ENCODE results near the gene PDE1C. TPM values are rescaled to one million over a fixed set of nuclear protein-coding genes. Genes with fewer than 3 reads are reported as not detected.

PDE1C gene
- total RNA-seq, 2 donors from 2014 or later: 0.26 to 0.60 TPM

DNA sequence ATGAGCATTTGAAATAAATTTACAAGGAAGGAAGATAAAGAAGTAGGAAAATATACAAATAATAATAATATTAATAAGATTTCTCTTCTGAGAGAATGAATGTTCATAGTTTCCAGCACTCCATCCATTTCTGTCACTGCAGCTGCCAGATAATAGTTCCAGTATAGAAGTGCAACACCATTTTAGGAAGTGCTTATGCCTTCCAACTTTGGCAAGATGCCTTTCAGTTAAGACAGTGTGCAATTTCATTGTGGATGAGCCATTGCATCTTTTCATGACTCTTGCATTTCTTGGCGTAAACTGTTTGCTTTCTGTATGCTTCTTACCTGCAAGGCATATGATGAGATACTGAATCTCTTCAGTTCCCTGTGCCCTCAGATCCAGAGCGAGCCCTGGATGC, 185.0 kb downstream of the PDE1C start:
- no peak for DNase-seq
- no peaks in the 10 kb centered on the region for H3K36me3 ChIP-seq (ENCODE audit: control insufficient read depth, insufficient read depth, low read length)
- H3K9me3 Mint-ChIP-seq: peaks cover 5% of the 10 kb centered on the region
- TF ChIP-seq, protein P1, sequence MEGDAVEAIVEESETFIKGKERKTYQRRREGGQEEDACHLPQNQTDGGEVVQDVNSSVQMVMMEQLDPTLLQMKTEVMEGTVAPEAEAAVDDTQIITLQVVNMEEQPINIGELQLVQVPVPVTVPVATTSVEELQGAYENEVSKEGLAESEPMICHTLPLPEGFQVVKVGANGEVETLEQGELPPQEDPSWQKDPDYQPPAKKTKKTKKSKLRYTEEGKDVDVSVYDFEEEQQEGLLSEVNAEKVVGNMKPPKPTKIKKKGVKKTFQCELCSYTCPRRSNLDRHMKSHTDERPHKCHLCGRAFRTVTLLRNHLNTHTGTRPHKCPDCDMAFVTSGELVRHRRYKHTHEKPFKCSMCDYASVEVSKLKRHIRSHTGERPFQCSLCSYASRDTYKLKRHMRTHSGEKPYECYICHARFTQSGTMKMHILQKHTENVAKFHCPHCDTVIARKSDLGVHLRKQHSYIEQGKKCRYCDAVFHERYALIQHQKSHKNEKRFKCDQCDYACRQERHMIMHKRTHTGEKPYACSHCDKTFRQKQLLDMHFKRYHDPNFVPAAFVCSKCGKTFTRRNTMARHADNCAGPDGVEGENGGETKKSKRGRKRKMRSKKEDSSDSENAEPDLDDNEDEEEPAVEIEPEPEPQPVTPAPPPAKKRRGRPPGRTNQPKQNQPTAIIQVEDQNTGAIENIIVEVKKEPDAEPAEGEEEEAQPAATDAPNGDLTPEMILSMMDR (conservative IDR thresholded peaks at IDR 0.05): no peak
- no peaks in the 10 kb centered on the region for H3K27me3 ChIP-seq (ENCODE audit: control insufficient read depth, insufficient read depth, low read length, poor library complexity, severe bottlenecking)
- H3K4me1 ChIP-seq (ENCODE audit: control insufficient read depth, insufficient read depth, low read length): no peaks in the 10 kb centered on the region
- no peak overlapping the region for H3K4me3 Mint-ChIP-seq
- H3K27me3 Mint-ChIP-seq (ENCODE audit: insufficient read depth): peaks cover 3% of the 10 kb centered on the region
- H3K4me1 Mint-ChIP-seq: no peaks in the 10 kb centered on the region
- H3K9me3 ChIP-seq (ENCODE audit: control insufficient read depth, low read length): no peaks in the 10 kb centered on the region
- no peak overlapping the region for H3K9ac ChIP-seq (ENCODE audit: extremely low read depth, low read length, poor library complexity, severe bottlenecking)
- H3K27ac ChIP-seq (ENCODE audit: low read depth, low read length): no peak overlapping the region
- no peak overlapping the region for H3K4me3 ChIP-seq (ENCODE audit: low read length)
- no peak overlapping the region for H3K27ac Mint-ChIP-seq
- 79 to 100% methylated on average over 2 of the region's 2 CpGs for WGBS, 2 experiments (ENCODE audit: insufficient coverage in 1 of 2, insufficient read length in 1 of 2)
- no peaks in the 10 kb centered on the region for H3K36me3 Mint-ChIP-seq (ENCODE audit: low read depth)

DNA sequence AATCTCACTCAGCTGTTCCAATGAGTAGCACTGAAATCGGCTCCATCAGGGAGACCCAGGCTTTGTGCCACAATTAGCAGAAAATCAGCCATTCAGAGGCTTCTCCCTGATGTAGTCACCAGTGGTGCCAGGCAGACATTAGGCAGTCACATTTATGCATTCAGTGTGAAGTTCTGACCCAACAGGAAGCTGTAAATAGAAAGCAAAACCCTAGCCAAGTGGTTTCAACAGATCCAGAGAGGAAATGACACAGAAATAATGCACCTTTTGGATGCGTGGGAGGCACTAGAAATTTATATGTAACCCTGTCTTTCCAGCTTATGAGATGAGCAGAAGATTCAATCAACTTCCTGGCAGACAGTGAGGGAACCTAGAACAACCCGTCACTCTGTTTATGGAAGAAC, 186.4 kb downstream of the PDE1C start:
- H3K27ac ChIP-seq (ENCODE audit: low read depth, low read length): no peak overlapping the region
- WGBS, 2 experiments (ENCODE audit: insufficient coverage in 1 of 2, insufficient read length in 1 of 2): 86 to 90% methylated on average over 2 to 3 of the region's 3 CpGs
- Mint-ChIP-seq H3K27me3 (ENCODE audit: insufficient read depth) (peaks cover 2% of the 10 kb centered on the region), H3K27ac (no peak overlapping the region), H3K4me1 (no peaks in the 10 kb centered on the region), H3K4me3 (no peak overlapping the region), H3K36me3 (ENCODE audit: low read depth) (no peaks in the 10 kb centered on the region), H3K9me3 (peaks cover 5% of the 10 kb centered on the region)
- H3K9ac ChIP-seq (ENCODE audit: extremely low read depth, low read length, poor library complexity, severe bottlenecking): no peak overlapping the region
- no peak for DNase-seq
- TF ChIP-seq, protein P1 (conservative IDR thresholded peaks at IDR 0.05): no peak
- H3K4me1 ChIP-seq (ENCODE audit: control insufficient read depth, insufficient read depth, low read length): no peaks in the 10 kb centered on the region
- H3K36me3 ChIP-seq (ENCODE audit: control insufficient read depth, insufficient read depth, low read length): no peaks in the 10 kb centered on the region
- no peaks in the 10 kb centered on the region for H3K27me3 ChIP-seq (ENCODE audit: control insufficient read depth, insufficient read depth, low read length, poor library complexity, severe bottlenecking)
- no peak overlapping the region for H3K4me3 ChIP-seq (ENCODE audit: low read length)
- H3K9me3 ChIP-seq (ENCODE audit: control insufficient read depth, low read length): no peaks in the 10 kb centered on the region

DNA sequence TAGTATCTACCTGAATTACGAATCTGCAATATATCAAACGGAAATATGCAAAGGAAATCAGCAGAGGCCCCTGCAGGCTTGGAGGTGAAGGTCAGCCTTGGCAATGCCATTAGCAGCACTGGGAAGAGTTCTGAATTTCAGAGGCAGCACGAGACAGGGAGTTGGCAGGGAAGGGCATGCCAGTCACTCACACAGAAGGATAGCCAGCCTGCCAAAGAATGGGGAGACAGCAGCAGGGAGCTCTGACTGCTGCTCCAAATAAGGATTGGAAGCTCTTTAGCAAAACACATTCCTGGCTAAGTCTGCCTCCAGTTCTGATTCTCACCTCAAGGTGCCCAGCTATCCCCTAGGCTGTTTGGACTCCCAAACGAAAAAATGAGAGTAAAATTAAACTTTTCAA, 188.0 kb downstream of the PDE1C start:
- Histone ChIP-seq H3K27ac (ENCODE audit: low read depth, low read length) (no peak overlapping the region), H3K36me3 (ENCODE audit: control insufficient read depth, insufficient read depth, low read length) (no peaks in the 10 kb centered on the region), H3K9me3 (ENCODE audit: control insufficient read depth, low read length) (no peaks in the 10 kb centered on the region), H3K9ac (ENCODE audit: extremely low read depth, low read length, poor library complexity, severe bottlenecking) (no peak overlapping the region), H3K27me3 (ENCODE audit: control insufficient read depth, insufficient read depth, low read length, poor library complexity, severe bottlenecking) (no peaks in the 10 kb centered on the region), H3K4me3 (ENCODE audit: low read length) (no peak overlapping the region), H3K4me1 (ENCODE audit: control insufficient read depth, insufficient read depth, low read length) (no peaks in the 10 kb centered on the region)
- Mint-ChIP-seq H3K4me3 (no peak overlapping the region), H3K36me3 (ENCODE audit: low read depth) (no peaks in the 10 kb centered on the region), H3K4me1 (no peaks in the 10 kb centered on the region), H3K9me3 (peaks cover 3% of the 10 kb centered on the region), H3K27me3 (ENCODE audit: insufficient read depth) (peaks cover 4% of the 10 kb centered on the region), H3K27ac (no peak overlapping the region)
- DNase-seq: peak; percentile 57
- WGBS, 2 experiments (ENCODE audit: insufficient coverage in 1 of 2, insufficient read length in 1 of 2): 72 to 75% methylated on average over 2 to 4 of the region's 4 CpGs
- TF ChIP-seq, protein P1 (conservative IDR thresholded peaks at IDR 0.05): peak; percentile 53

Data from endodermal cell (in vitro differentiated cells).